ENCODE measurements around the gene RASGRF2. TPM values are rescaled to one million over a fixed set of nuclear protein-coding genes. Genes with fewer than 3 reads are reported as not detected.

The RASGRF2 gene
- polyA plus RNA-seq, 2 of the 4 experiments (the other 2 are of a cell fraction): 1.4 to 2.1 TPM

GRCh38 chr5:81147011-81147885 lies 187.1 kb downstream of the RASGRF2 start:
- Histone ChIP-seq H3K9me3 (no peaks in the 10 kb centered on the region), H3K27ac (no peak overlapping the region), H3K4me3 (no peak overlapping the region), H3K4me1 (no peaks in the 10 kb centered on the region), H3K4me2 (no peak overlapping the region)
- no peak for DNase-seq (ENCODE audit: low read depth in 1 of 2, low spot score in 1 of 2)
- no peak for ATAC-seq
- no peak for TF ChIP-seq MAFK (IDR thresholded peaks at IDR 0.05; ENCODE audit: partially characterized antibody)
- TF ChIP-seq POLR2AphosphoS2 (conservative IDR thresholded peaks at IDR 0.05; ENCODE audit: low read length): no peak
- TF ChIP-seq JUN (IDR thresholded peaks at IDR 0.05): no peak
- TF ChIP-seq PBX3 (IDR thresholded peaks at IDR 0.05): no peak
- TF ChIP-seq RAD21 (conservative IDR thresholded peaks at IDR 0.05 in 1 of 2, IDR thresholded peaks at IDR 0.05 in 1 of 2): no peak
- no peak for TF ChIP-seq USF2 (IDR thresholded peaks at IDR 0.05)
- TF ChIP-seq CHD4 (IDR thresholded peaks at IDR 0.05; ENCODE audit: borderline replicate concordance): no peak
- TF ChIP-seq RFX5 (IDR thresholded peaks at IDR 0.05): no peak
- no peak for TF ChIP-seq NPAS2 (CRISPR knock-in tag; IDR thresholded peaks at IDR 0.05; ENCODE audit: borderline replicate concordance)
- TF ChIP-seq ZSCAN20 (CRISPR knock-in tag; IDR thresholded peaks at IDR 0.05): no peak
- no peak for TF ChIP-seq ELK1 (IDR thresholded peaks at IDR 0.05; ENCODE audit: low read depth, low read length)
- TF ChIP-seq CBX2 (IDR thresholded peaks at IDR 0.05; ENCODE audit: borderline replicate concordance, low read depth): no peak
- no peak for FAIRE-seq
- ChIA-PET CTCF (interaction anchor here (2.3 kb wide), 1 partner anchor 18 kb away, joined by 12 read pairs; no protein-coding TSS in a partner anchor), POLR2A (no interaction called here)
- WGBS (ENCODE audit: missing lambda C conversion rate): 45% methylated on average over 6 of the region's 6 CpGs

- no peak overlapping the region for H3K4me3 ChIP-seq
- no peak for FAIRE-seq
- WGBS (ENCODE audit: missing lambda C conversion rate): 63% methylated on average over 7 of the region's 7 CpGs
Observed at GRCh38 chr5:81147886-81148571, 187.9 kb downstream of the RASGRF2 start.

More at GRCh38 chr5:81147886-81148571, 187.9 kb downstream of the RASGRF2 start:
- CTCF ChIA-PET: no interaction called here
- H3K9me3 ChIP-seq: no peaks in the 10 kb centered on the region
- POLR2A ChIA-PET: no interaction called here
- no peaks in the 10 kb centered on the region for H3K4me1 ChIP-seq
- DNase-seq (ENCODE audit: low read depth in 1 of 2, low spot score in 1 of 2) (no peak), ATAC-seq (no peak)
- TF ChIP-seq HDAC2 (IDR thresholded peaks at IDR 0.05) (no peak), RAD21 (conservative IDR thresholded peaks at IDR 0.05 in 1 of 2, IDR thresholded peaks at IDR 0.05 in 1 of 2) (no peak), CHD2 (IDR thresholded peaks at IDR 0.05; ENCODE audit: low read length, partially characterized antibody) (no peak), GATA3 (IDR thresholded peaks at IDR 0.05; ENCODE audit: borderline replicate concordance) (no peak), CBX2 (IDR thresholded peaks at IDR 0.05; ENCODE audit: borderline replicate concordance, low read depth) (no peak), ATOH8 (CRISPR knock-in tag; IDR thresholded peaks at IDR 0.05; ENCODE audit: low read depth) (no peak), HOXB13 (CRISPR knock-in tag; IDR thresholded peaks at IDR 0.05; ENCODE audit: low read depth) (no peak), HEYL (CRISPR knock-in tag; IDR thresholded peaks at IDR 0.05) (no peak), ZC3H11A (IDR thresholded peaks at IDR 0.05) (no peak), KDM1A (IDR thresholded peaks at IDR 0.05; ENCODE audit: low read depth) (no peak), POLR2A (IDR thresholded peaks at IDR 0.05; ENCODE audit: low read length) (no peak), MAZ (IDR thresholded peaks at IDR 0.05; ENCODE audit: borderline replicate concordance, low read depth, low read length) (no peak), USF2 (IDR thresholded peaks at IDR 0.05) (no peak), HES2 (IDR thresholded peaks at IDR 0.05) (no peak), HOXA7 (CRISPR knock-in tag; IDR thresholded peaks at IDR 0.05) (no peak), TP53 (CRISPR knock-in tag; IDR thresholded peaks at IDR 0.05) (no peak), PBX3 (IDR thresholded peaks at IDR 0.05) (no peak), ZNF302 (CRISPR knock-in tag; IDR thresholded peaks at IDR 0.05) (no peak), CHD4 (IDR thresholded peaks at IDR 0.05; ENCODE audit: borderline replicate concordance) (no peak), JUN (IDR thresholded peaks at IDR 0.05) (no peak)
- H3K27ac ChIP-seq: no peak overlapping the region
- no peak overlapping the region for H3K4me2 ChIP-seq

All from A549 (cell line).